Measurements from ENCODE around the gene PPARD.
"Not testable (repeated sequence)": the region's sequence is repeated elsewhere in the genome, so short reads cannot be mapped to it uniquely, and the experiment has no call there.

PPARD gene

GRCh38 chr6:35305117-35305516 is 37.2 kb upstream of the PPARD start:
- H3K4me3 ChIP-seq (replicated peaks; ENCODE audit: low read depth, low read length) = no peak overlapping the region
- no peak for TF ChIP-seq CTCF (IDR thresholded peaks at IDR 0.05; ENCODE audit: low read length, missing control alignments)
- no peak for DNase-seq (ENCODE audit: low read depth)

- DNase-seq (ENCODE audit: low read depth); H3K4me3 ChIP-seq (replicated peaks; ENCODE audit: low read depth, low read length): not testable (repeated sequence)
Observed at GRCh38 chr6:35307138-35307537, 35.2 kb upstream of the PPARD start.

- not testable (repeated sequence) for DNase-seq (ENCODE audit: low read depth); H3K4me3 ChIP-seq (replicated peaks; ENCODE audit: low read depth, low read length)
Observed at GRCh38 chr6:35308543-35308942, 33.8 kb upstream of the PPARD start.

- TF ChIP-seq CTCF (IDR thresholded peaks at IDR 0.05; ENCODE audit: low read length, missing control alignments) = no peak
- no peak overlapping the region for H3K4me3 ChIP-seq (replicated peaks; ENCODE audit: low read depth, low read length)
- DNase-seq (ENCODE audit: low read depth) = no peak
Observed at GRCh38 chr6:35309611-35310264, 32.6 kb upstream of the PPARD start.

- no peak for DNase-seq (ENCODE audit: low read depth)
- no peak for TF ChIP-seq CTCF (IDR thresholded peaks at IDR 0.05; ENCODE audit: low read length, missing control alignments)
- H3K4me3 ChIP-seq (replicated peaks; ENCODE audit: low read depth, low read length) = no peak overlapping the region
Observed at GRCh38 chr6:35310265-35310831, 32.0 kb upstream of the PPARD start.

GRCh38 chr6:35311390-35312075 is 30.8 kb upstream of the PPARD start:
- H3K4me3 ChIP-seq (replicated peaks; ENCODE audit: low read depth, low read length) = no peak overlapping the region
- no peak for DNase-seq (ENCODE audit: low read depth)
- no peak for TF ChIP-seq CTCF (IDR thresholded peaks at IDR 0.05; ENCODE audit: low read length, missing control alignments)

GRCh38 chr6:35312076-35312800 is 30.1 kb upstream of the PPARD start:
- DNase-seq (ENCODE audit: low read depth) = no peak
- no peak overlapping the region for H3K4me3 ChIP-seq (replicated peaks; ENCODE audit: low read depth, low read length)
- no peak for TF ChIP-seq CTCF (IDR thresholded peaks at IDR 0.05; ENCODE audit: low read length, missing control alignments)

Data from fibroblast of pulmonary artery (primary cell).